Pulmonary artery endothelial cell (primary cell): ENCODE measurements around the gene PPDPF. TPM values are rescaled to one million over a fixed set of nuclear protein-coding genes. Genes with fewer than 3 reads are reported as not detected.
"Not testable (repeated sequence)": the region's sequence is repeated elsewhere in the genome, so short reads cannot be mapped to it uniquely, and the experiment has no call there.

ENCODE experiments used
- DNase-seq: peaks from one replicate; pipeline ENCODE4 v3.0.0-alpha.2; 2011; ENCODE audit warnings: low read depth, low spot score
- total RNA-seq: library from RNA; depleted of rRNA; stranded (reverse); fragments of >200 nt; gene quantifications from 2 replicates; pipeline ENCODE4 v1.2.3, GENCODE V29; 2014

Gene PPDPF
- total RNA-seq, 1 donor from 2014 or later, result 21.4 TPM

DNA sequence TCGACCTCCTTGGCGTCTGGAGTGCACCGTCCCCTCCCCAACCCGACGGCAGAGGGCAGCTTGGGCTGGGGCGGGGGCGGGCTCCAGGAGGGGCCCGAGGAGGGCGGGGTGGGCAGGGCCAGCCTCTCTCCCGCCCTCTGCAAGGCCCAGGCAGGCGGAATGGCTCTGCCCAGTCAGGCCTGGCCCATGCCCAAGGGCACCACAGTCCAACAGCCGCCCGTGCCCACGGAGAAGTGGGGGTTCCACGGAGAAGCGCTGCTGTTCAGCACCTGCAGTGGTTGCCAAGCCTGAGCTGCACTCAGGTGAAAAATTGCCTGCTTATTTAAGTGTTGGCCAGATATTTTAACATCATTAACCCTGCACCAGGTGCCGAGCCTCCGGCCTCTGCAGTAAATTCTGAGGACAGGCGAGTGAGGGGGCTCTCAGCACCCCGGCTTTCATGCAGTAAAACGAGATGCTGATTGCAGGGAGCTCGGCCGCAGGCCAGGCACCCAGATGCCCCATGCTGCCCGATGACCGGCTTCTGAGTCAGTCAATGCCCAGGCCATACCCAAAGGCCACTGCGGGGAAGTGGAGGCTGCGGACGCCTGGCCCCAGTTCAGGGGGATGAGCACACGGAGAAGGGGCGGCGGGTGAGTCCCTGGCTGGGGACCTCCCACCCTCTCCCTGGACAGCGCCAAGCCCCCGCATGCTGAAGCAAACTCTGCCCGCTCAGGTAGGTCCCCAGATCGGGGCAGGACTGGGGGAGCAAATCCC, 27.3 kb downstream of the PPDPF start, which contains the start of gene SRMS:
TSS of gene SRMS (minus strand) at position 25 of the 756 bp plus-strand sequence. CDS start 286 bp downstream, outside the sequence.
- no peak for DNase-seq

DNA sequence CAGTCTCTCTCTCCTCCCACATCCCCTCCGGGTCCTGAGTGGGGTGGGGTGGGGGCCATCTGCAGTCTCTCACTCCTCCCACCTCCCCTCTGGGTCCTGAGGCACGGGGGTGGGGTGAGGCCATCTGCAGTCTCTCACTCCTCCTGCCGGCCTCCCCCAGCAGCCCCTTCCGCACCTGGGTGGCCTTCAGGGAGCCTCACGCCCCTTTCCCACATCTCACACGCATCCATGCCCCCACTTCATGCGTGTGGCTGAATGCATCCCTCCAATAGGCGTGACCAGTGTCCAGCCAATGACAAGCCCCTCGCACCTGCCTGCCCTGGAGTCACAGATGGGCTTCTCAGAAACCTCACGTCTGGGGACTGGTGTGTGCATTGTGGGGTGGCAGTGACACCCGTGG, 28.0 kb downstream of the PPDPF start:
- no peak for DNase-seq

DNA sequence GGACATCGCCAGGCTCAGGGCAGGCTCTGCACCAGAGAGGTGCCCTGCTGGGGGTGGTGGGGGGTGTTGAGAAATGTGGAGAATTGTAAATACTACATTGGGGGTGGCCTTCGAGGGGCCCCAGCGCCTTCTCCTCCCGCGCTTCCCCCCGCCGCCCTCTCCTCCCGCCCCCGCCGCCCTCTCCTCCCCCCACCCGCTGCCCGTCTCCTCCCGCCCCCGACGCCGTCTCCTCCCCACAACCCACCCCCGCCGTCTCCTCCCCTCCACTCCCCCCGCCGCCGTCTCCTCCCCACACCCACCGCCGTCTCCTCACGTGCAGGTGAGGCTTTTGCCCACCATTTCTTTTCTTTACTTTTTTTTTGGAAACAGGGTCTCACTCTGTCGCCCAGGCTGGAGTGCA, 28.5 kb downstream of the PPDPF start:
- no peak for DNase-seq

DNA sequence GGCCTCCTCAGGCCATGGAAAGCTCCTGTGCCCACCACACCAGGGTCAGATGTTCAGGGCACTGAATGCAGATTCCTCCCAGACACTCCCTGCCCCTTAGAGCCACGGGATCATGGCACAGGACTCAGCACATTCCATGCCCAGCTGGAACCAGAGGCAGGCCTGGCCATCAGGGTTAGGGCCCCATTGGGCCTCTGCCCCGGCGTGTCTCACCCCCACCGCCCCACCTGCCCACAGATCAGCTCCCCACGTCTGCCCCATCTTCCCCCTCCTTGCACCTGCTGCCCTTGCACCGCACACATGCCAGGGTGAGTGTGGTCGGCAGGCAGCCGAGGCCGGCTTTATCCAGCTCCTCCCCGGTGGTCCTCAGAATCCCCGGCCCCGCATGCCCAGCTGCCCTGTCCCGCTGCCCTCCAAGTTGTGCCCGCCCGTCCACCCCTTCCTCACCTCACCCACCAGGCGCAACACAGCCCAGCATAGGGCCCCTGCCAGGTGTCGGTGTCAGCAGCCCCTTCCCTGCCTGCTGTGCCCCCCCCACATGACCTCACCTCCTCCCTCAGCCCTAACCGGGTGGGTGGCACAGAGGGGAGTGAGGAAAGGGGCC, 29.2 kb downstream of the PPDPF start:
- DNase-seq, result no peak

DNA sequence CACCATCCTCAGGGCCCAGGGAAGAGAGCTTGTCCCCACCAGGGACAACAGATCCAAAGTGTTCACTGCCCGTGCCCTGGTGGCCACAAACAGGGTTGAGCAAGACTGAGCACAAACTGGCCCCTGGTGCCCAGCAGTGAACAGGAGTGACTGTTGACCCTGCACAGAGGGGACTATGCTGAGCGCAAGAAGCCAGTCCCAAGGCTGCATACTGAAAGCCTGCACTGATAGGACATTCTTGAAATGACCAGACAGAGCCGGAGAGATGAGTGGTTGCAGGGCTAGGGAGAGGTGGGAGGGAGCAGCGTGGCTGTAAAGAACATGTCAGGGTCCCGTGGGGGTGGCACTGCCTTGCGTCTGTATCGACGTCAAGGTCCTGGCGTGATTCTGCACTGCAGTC, 30.5 kb downstream of the PPDPF start:
- DNase-seq, result no peak

DNA sequence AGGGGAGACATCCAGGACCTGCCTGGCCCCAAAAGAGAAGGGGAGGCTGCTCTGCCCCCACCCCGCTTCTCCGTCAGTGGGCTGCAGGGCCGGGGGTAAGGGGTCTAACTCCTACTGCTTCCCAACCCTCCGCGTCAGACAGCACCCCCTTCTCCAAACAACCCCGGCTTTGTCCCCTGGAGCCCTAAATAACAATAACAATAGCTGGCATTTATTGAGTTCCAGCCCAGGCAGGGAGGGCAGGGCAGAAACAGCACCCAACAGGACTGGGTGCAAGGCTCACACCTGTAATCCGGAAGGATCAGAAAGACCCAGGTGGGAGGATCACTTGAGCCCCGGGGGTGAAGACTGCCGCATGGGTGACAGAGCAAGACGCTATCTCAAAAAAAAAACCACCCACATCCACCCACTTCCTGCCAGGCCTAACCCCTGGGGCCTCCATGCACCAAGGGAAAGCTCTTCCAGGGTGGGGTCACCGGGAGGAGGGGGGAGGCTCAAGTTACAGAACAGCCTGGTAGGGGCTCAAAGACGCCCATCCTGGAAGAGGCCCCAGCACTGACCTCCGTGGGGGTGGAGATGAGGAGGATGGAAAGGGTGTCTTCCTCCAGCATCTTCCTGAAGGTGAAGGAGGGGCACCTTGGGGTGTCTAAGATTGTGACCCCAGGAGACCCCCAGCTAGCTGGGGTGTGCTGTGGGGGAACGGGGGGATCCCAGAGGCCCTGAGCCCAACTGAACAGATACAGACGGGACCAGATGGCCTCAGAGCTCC, 32.1 kb downstream of the PPDPF start:
- DNase-seq, result no peak

DNA sequence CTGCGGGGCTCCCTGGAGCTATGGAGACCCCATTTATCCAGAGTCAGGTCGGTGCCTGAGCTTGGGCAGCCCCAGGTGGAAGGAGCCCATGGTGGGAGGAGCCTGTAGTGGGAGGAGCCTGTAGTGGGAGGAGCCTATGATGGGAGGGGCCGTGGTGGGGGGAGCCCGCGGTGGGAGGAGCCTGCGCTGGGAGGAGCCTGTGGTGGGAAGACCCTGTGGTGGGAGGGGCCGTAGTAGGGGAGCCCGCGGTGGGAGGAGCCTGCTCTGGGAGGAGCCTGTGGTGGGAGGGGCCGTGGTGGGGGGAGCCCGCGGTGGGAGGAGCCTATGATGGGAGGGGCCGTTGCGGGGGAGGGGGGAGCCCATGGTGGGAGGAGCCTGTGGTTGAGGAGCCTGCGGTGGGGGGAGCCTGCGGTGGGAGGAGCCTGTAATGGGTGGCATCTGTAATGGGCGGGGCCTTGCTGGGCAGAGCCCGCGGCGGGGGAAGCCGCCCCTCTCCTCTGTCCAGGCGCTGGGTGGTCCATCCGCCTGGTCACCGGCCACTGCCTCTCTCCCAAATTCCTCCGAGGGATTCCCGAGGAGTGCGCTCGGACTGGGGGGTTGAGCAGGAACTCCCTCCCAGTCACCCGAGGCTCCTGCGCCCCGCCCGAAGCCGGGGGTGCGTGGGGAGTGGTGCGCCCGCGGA, 32.8 kb downstream of the PPDPF start:
- DNase-seq, result peak; percentile 75

DNA sequence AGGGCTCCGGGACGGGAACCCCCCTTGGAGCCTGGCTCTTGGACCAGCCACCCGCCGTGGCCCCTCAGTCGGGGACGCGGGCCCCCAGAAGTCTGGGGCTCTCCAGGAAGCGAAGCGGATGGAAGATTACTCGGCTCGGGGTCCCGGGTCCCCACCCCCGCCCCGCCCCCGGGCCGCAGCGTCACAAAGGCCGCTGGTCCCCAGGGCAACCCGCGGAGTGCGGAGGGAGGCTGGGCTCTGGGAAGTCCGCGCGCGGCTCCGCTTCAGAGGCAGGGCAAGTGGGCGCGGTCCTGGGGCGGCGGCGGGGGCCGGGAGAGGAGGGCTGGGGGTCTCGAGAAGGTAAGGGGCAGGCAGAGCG, 33.3 kb downstream of the PPDPF start, which contains the start of gene FNDC11:
TSS of gene FNDC11 (plus strand) at position 227 of the 358 bp plus-strand sequence. CDS start 1,505 bp downstream, outside the sequence.
- DNase-seq, result no peak

DNA sequence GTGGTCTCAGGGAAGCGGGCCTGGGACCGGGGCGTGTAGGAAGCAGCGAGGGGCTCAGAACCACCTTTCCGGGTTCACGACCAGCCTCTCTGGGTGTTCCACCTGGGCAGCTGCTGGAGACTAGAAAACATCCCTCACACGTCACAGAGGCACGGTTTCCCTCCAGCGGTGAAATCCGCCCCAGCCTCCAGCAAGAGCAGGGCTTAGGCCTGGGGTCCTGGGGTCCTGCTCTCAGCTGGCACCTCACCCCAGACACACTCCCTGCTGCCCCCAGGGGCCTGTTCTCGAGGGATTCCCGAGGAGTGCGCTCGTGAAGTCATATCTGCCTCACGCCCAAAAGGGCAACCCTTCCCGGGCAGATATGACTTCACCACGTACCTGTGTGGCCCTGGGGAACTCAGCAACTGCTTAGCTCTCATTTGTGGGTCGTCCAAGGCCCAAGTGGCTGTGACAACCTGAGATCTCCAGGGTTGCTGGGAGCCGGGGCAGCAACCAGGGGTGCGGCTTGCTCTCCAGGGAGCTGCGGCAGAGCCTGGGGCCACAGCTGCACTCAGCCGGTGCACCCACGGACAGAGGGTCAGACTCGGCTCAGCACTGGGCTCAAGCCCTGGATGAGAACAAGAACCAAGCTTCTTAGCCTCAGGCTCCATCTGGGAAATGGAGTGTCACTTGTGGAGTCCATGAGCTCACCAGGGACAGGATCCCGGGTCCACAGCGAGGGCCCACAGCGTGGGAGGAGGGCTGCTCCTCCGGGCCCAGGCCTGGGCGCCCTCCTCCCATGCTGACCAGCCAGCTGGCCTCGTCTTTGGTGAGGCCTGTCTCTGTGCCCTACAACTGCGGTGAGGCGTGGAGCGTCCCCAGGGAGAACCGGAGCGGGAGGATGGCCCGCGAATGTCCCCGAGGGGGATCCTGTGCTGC, 34.1 kb downstream of the PPDPF start:
- no peak for DNase-seq

DNA sequence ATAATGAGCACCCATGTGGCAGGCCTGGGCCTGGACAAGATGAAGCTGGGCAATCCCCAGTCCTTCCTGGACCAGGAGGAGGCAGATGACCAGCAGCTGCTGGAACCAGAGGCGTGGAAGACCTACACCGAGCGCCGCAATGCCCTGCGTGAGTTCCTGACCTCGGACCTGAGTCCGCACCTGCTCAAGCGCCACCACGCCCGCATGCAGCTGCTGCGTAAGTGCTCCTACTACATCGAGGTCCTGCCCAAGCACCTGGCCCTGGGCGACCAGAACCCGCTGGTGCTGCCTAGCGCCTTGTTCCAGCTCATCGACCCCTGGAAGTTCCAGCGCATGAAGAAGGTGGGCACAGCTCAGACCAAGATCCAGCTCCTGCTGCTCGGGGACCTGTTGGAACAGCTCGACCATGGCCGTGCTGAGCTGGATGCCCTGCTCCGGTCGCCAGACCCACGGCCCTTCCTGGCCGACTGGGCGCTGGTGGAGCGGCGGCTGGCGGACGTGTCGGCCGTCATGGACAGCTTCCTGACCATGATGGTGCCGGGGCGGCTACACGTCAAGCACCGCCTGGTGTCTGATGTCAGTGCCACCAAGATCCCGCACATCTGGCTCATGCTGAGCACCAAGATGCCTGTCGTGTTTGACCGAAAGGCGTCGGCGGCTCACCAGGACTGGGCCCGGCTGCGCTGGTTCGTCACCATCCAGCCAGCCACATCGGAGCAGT, 35.3 kb downstream of the PPDPF start:
- no peak for DNase-seq

DNA sequence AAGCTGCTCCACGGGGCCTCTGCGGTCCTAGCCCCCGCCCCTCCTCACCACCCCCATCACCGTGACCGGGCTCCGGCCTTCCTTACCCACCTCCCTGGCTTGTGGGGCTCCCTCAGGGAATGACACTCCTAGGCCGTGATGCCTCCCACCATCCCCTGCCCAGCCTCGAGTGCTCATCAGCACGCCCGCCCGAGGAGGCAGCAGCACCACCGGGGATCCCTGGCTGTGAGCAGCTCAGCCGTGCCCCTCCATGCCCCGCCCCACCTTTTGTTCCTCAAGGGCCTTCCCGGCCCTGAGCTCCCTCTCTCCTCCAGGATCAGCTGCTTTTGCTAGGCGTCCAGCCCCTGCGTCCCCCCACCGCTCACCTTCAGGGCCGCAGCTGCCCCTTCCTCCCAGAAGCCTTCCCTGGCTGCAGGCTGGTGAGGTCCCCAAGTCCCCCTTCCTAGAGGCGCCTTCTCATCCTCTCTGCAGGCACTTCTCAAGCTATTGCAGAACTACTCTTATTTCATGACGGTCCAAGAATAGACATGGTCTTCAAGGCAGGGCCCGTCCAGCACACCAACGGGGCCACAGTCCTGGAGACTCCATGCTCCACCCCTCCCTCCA, 36.4 kb downstream of the PPDPF start:
- no peak for DNase-seq

DNA sequence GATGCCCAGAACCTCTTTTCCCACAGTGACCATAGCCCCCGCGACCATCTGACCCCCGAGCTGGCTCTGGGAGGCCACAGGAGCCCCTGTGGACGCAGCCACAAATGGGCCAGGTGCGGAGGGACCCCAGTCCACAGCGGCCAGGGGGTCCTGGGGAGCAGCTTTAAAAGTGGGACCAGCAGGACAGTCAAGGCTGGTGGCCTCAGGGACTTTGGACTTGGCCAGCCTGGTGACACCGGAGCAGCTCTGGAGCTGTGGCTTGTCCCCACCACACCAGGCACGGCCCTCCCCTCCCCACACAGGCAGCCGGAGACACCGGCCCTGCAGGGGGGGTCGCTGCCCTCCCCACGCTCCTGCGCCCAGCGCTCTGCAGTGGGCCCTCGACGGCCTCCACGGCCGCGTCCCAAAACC, 36.9 kb downstream of the PPDPF start:
- DNase-seq, result no peak

DNA sequence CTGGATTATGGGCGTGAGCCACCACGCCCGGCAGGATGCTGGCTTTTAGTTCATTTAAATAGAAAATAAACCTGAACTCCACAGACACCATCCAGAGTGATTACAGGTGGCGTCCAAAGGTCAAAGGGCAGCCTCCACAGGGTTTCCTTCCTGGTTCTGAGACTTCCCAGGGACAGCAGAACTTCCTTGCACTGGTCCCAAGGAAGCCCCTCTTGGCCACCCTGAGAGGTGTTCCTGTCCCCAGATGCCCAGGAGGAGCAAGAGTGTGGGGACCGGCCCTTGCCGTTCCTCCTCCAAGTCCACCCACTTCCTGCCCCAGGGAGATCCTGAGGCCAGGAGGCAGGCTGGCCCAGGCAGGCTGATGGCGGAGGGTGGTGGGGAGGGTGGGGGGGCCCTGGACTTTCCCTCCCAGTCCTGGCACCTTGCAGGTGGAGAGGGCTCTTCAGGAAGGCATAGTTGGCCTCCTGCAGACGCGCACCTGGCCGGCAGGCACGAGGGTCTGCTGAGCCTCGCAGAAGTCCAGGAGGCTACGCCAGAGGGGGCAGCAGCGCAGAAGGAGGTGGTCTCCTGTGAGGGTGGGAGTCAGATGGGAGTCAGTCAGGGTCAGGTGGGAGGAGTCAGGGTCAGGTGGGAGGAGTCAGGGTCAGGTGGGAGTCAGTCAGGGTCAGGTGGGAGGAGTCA, 38.4 kb downstream of the PPDPF start:
- no peak for DNase-seq

DNA sequence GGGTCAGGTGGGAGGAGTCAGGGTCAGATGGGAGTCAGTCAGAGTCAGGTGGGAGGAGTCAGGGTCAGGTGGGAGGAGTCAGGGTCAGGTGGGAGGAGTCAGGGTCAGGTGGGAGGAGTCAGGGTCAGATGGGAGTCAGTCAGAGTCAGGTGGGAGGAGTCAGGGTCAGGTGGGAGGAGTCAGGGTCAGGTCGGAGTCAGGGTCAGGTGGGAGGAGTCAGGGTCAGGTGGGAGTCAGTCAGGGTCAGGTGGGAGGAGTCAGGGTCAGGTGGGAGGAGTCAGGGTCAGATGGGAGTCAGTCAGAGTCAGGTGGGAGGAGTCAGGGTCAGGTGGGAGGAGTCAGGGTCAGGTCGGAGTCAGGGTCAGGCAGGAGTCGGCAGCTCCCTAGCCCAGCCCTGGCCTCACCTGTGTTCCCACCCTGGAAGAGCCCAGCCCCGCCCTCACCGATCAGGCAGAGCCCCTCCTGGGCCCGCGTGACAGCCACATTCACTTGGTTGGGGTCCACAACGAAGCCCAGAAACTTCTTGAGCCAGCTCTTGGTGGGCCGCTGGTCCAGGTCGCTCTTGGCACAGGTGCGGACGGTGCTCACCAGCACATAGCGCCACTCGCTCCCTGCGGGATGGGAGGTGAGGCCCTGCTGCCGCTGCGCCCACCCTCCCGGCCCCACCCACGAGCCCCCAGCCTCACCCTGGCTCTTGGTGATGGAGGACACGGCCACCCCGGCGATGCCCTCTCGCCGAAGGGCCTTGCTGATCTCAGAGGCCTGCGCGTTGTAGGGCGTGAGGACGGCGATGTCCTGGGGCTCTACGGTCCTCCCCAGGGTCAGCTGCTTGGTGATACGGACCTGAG, 39.1 kb downstream of the PPDPF start:
- DNase-seq, result not testable (repeated sequence)

DNA sequence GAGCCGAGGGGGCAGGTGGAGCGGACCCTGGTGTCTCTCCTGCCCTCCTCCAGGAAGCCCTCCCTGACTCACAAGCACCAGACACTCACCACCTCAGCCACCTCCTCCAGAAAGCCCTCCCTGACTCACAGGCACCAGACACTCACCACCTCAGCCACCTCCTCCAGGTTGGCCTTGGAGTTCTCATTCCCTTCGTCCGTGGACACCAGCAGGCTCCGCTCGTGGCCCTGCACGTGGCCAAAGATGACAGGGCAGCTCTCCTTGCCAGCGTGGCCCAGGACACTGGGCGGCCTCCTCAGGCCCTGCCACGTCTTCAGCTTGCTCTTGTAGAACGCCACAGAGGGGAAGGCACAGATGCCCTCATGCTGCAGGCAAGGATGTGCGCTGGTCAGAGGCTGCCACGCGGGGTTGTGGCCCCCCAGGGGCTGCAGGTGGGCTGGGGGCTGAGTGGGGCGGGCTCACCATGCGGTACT, 39.8 kb downstream of the PPDPF start:
- DNase-seq, result no peak

DNA sequence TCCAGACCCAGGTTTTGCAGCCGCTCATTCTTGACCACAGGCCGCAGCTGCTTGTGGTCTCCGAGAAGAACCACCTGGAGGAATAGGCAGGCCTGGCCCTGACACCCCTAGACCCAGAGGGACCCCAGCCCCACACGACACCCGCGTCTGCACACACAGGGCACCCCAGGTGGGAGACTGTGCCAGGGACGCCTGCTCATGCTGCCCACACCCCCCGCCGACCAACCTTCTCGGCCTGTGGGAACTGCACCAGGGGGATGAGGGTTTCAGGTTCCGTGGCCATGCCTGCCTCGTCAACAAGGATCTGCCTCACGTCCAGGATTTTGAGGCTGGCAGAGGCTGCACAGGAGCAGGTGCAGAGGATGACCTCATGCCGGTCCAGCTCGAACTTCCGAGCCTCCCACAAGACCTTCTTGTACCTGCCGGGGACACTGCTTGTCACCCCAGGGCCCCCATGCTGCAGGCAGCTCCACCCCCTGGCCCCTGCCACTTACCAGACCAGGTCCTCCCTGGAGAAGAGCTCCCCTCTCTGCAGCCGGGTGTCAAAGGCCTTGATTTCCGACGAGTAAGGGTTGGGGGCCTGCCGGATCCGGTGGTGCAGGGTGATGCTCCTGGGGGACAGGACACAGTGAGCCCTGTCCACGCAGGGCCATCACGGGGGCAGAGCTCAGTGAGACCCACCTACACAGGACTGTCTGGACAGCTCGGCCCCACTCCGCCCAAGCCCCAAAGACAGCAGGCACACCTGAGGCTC, 40.5 kb downstream of the PPDPF start:
- no peak for DNase-seq
